ENCODE measurements around the gene KCNQ1.

Gene KCNQ1

GRCh38 chr11:2655016-2655719, 210.4 kb downstream of the KCNQ1 start:
- H3K36me3 ChIP-seq (ENCODE audit: low read depth), result no peaks in the 10 kb centered on the region
- ATAC-seq (ENCODE audit: low read depth) (no peak), DNase-seq (ENCODE audit: low spot score) (no peak)
- H3K4me1 ChIP-seq (ENCODE audit: insufficient read depth, poor library complexity, severe bottlenecking), result peaks cover 9% of the 10 kb centered on the region
- H3K9me3 ChIP-seq (ENCODE audit: severe bottlenecking), result peaks cover 4% of the 10 kb centered on the region
- TF ChIP-seq CTCF (IDR thresholded peaks at IDR 0.05; ENCODE audit: poor library complexity, severe bottlenecking), result no peak
- H3K4me3 ChIP-seq (ENCODE audit: severe bottlenecking), result no peak overlapping the region
- no peak overlapping the region for H3K27ac ChIP-seq (ENCODE audit: poor library complexity, severe bottlenecking)
- H3K27me3 ChIP-seq (ENCODE audit: insufficient read depth, poor library complexity, severe bottlenecking), result no peaks in the 10 kb centered on the region

GRCh38 chr11:2655834-2656622, 211.2 kb downstream of the KCNQ1 start:
- Histone ChIP-seq H3K4me1 (ENCODE audit: insufficient read depth, poor library complexity, severe bottlenecking) (peaks cover 9% of the 10 kb centered on the region), H3K27ac (ENCODE audit: poor library complexity, severe bottlenecking) (peak overlapping the region; percentile 17), H3K4me3 (ENCODE audit: severe bottlenecking) (no peak overlapping the region), H3K9me3 (ENCODE audit: severe bottlenecking) (peaks cover 9% of the 10 kb centered on the region), H3K36me3 (ENCODE audit: low read depth) (no peaks in the 10 kb centered on the region), H3K27me3 (ENCODE audit: insufficient read depth, poor library complexity, severe bottlenecking) (no peaks in the 10 kb centered on the region)
- TF ChIP-seq CTCF (IDR thresholded peaks at IDR 0.05; ENCODE audit: poor library complexity, severe bottlenecking), result no peak
- DNase-seq (ENCODE audit: low spot score) (no peak), ATAC-seq (ENCODE audit: low read depth) (peak; percentile 81)

- DNase-seq (ENCODE audit: low spot score) (no peak), ATAC-seq (ENCODE audit: low read depth) (no peak)
- no peaks in the 10 kb centered on the region for H3K36me3 ChIP-seq (ENCODE audit: low read depth)
- H3K27ac ChIP-seq (ENCODE audit: poor library complexity, severe bottlenecking), result no peak overlapping the region
- H3K4me3 ChIP-seq (ENCODE audit: severe bottlenecking), result no peak overlapping the region
- TF ChIP-seq CTCF (IDR thresholded peaks at IDR 0.05; ENCODE audit: poor library complexity, severe bottlenecking), result no peak
- H3K27me3 ChIP-seq (ENCODE audit: insufficient read depth, poor library complexity, severe bottlenecking), result no peaks in the 10 kb centered on the region
- H3K4me1 ChIP-seq (ENCODE audit: insufficient read depth, poor library complexity, severe bottlenecking), result peaks cover 9% of the 10 kb centered on the region
- peaks cover 14% of the 10 kb centered on the region for H3K9me3 ChIP-seq (ENCODE audit: severe bottlenecking)
These were observed 212.1 kb downstream of the KCNQ1 start for GRCh38 chr11:2656859-2657258.

- no peak for TF ChIP-seq CTCF (IDR thresholded peaks at IDR 0.05; ENCODE audit: poor library complexity, severe bottlenecking)
- ATAC-seq (ENCODE audit: low read depth) (no peak), DNase-seq (ENCODE audit: low spot score) (no peak)
- H3K27ac ChIP-seq (ENCODE audit: poor library complexity, severe bottlenecking), result no peak overlapping the region
- peaks cover 9% of the 10 kb centered on the region for H3K4me1 ChIP-seq (ENCODE audit: insufficient read depth, poor library complexity, severe bottlenecking)
- no peaks in the 10 kb centered on the region for H3K36me3 ChIP-seq (ENCODE audit: low read depth)
- H3K9me3 ChIP-seq (ENCODE audit: severe bottlenecking), result peaks cover 13% of the 10 kb centered on the region
- H3K27me3 ChIP-seq (ENCODE audit: insufficient read depth, poor library complexity, severe bottlenecking), result no peaks in the 10 kb centered on the region
- no peak overlapping the region for H3K4me3 ChIP-seq (ENCODE audit: severe bottlenecking)
These were observed 213.0 kb downstream of the KCNQ1 start for GRCh38 chr11:2657697-2658284.
